Kidney (tissue), 14 donors: Measurements from ENCODE around the gene ZNF581. TPM values are rescaled to one million over a fixed set of nuclear protein-coding genes. Genes with fewer than 3 reads are reported as not detected.

Experiments used
- DNase-seq, 5 donors: peaks; one replicate each; pipeline ENCODE4 v3.0.0-alpha.2; 2013 to 2020
- FAIRE-seq: peaks from 2 replicates; lab custom pipeline; 2012; peaks lifted over from hg19 to GRCh38; lab: Jason Lieb, UNC
- H3K27ac ChIP-seq, 2 donors: one replicate each; pipeline ENCODE4 v1.7.0; 2013; ENCODE audit warnings: low read depth in 2 of 2, low read length in 2 of 2, inconsistent platforms in 1 of 2
- H3K27me3 ChIP-seq: one replicate; pipeline ENCODE4 v1.7.1; 2013; ENCODE audit warnings: low read length, inconsistent platforms; ENCODE audit not compliant: control insufficient read depth, insufficient read depth
- H3K36me3 ChIP-seq, 3 donors: one replicate each; pipeline versions ENCODE4 v1.7.0 to v1.7.1; 2013; ENCODE audit warnings: low read length in 3 of 3, control low read depth in 1 of 3, inconsistent platforms in 1 of 3; ENCODE audit not compliant: insufficient read depth in 3 of 3, control insufficient read depth in 2 of 3
- H3K4me1 ChIP-seq, 3 donors: one replicate each; pipeline versions ENCODE4 v1.7.0 to v1.7.1; 2013; ENCODE audit warnings: low read length in 3 of 3, inconsistent platforms in 1 of 3, low read depth in 1 of 3; ENCODE audit not compliant: control insufficient read depth in 2 of 3, insufficient read depth in 2 of 3
- H3K4me3 ChIP-seq, 3 donors: one replicate each; pipeline versions ENCODE4 v1.7.0 to v1.8.1; 2013; ENCODE audit warnings: low read length in 3 of 3, control low read depth in 1 of 3, inconsistent platforms in 1 of 3
- H3K9ac ChIP-seq, 3 donors: one replicate each; pipeline versions ENCODE4 v1.7.0 to v1.7.1; 2013; ENCODE audit warnings: low read length in 3 of 3, control low read depth in 1 of 3, inconsistent platforms in 1 of 3
- H3K9me3 ChIP-seq, 3 donors: one replicate each; pipeline versions ENCODE4 v1.7.0 to v1.7.1; 2013; ENCODE audit warnings: low read length in 3 of 3, control low read depth in 1 of 3, inconsistent platforms in 1 of 3; ENCODE audit not compliant: control insufficient read depth in 2 of 3, insufficient read depth in 1 of 3
- intact Hi-C: fragments of 100-400 bp; cut with DNase I; formaldehyde crosslinking; loops from one replicate; pipeline ENCODE4 v1.11.1; 2022
- polyA plus RNA-seq: library from polyadenylated mRNA; stranded (reverse); fragments of 350-450 nt; fragmentation: Illumina TruSeq; extraction: RNeasy Lipid Tissue Mini Kit (QIAGEN cat#74804); gene quantifications from one replicate; pipeline ENCODE4 v1.2.3, GENCODE V29; 2014; ENCODE audit warnings: low read depth, low replicate concordance; ENCODE audit not compliant: insufficient read depth
- total RNA-seq: library from RNA; stranded (reverse); fragmentation: NEBNext Ultra II Directional; extraction: Animal tissue kit (Norgen Biotek cat#: 25700); gene quantifications from one replicate; pipeline ENCODE4 v1.2.1, GENCODE V29; 2021
- TF ChIP-seq, protein P1 (sequence below): IDR thresholded peaks from 3 replicates; pipeline ENCODE4 v1.5.1; 2012; ENCODE audit warnings: mild to moderate bottlenecking, moderate library complexity, borderline replicate concordance; ENCODE audit not compliant: insufficient read depth; ENCODE audit errors: extremely low read depth
- donor health status: control.
- donor health status: control.
- donor health status: control.
- donor health status: control.
- donor health status: control.
- donor health status: DM: yes; HTN: yes; CAD: no.
- donor health status: Normal renal cell carcinoma (clear cell type).

ZNF581 gene
- total and polyA plus RNA-seq, 2 donors from 2014 or later, result 22.0 to 23.6 TPM

DNA sequence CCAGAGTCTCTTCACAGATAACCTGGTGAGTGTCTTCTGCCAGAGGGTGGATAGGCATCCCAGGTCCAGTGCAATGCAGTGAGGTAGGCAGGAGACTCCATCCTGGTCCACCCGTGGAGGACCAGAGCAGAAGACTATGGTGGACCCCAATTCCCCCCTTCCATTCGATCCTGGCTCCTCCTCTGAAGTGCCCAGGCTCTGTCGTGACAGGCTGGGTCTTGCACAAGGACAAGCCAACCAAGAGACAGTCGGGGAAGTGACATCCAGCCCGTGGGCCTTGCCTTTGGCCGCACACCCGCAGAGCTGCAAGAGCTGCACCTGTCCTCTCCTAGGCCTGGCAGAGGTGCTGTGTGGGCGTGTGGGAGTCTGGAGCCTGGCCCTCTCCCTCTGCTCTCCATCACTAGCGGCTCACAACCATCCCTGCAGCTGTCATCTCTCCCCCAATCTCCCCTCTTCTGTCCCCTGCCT is 22.2 kb upstream of the ZNF581 start:
- H3K4me3 ChIP-seq, result no peak overlapping the region
- H3K27me3 ChIP-seq, result no peaks in the 10 kb centered on the region
- H3K27ac ChIP-seq, result no peak overlapping the region
- no peak overlapping the region for H3K9ac ChIP-seq
- H3K4me1 ChIP-seq, result peaks cover 2 to 6% (median 5%) of the 10 kb centered on the region in 3 donors
- DNase-seq (no peak), FAIRE-seq (no peak)
- intact Hi-C loops, result no loop called here
- H3K9me3 ChIP-seq, result no peaks in the 10 kb centered on the region
- H3K36me3 ChIP-seq, result peaks cover 0 to 6% (median 0%) of the 10 kb centered on the region in 3 donors
- TF ChIP-seq, protein P1, sequence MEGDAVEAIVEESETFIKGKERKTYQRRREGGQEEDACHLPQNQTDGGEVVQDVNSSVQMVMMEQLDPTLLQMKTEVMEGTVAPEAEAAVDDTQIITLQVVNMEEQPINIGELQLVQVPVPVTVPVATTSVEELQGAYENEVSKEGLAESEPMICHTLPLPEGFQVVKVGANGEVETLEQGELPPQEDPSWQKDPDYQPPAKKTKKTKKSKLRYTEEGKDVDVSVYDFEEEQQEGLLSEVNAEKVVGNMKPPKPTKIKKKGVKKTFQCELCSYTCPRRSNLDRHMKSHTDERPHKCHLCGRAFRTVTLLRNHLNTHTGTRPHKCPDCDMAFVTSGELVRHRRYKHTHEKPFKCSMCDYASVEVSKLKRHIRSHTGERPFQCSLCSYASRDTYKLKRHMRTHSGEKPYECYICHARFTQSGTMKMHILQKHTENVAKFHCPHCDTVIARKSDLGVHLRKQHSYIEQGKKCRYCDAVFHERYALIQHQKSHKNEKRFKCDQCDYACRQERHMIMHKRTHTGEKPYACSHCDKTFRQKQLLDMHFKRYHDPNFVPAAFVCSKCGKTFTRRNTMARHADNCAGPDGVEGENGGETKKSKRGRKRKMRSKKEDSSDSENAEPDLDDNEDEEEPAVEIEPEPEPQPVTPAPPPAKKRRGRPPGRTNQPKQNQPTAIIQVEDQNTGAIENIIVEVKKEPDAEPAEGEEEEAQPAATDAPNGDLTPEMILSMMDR, result no peak

DNA sequence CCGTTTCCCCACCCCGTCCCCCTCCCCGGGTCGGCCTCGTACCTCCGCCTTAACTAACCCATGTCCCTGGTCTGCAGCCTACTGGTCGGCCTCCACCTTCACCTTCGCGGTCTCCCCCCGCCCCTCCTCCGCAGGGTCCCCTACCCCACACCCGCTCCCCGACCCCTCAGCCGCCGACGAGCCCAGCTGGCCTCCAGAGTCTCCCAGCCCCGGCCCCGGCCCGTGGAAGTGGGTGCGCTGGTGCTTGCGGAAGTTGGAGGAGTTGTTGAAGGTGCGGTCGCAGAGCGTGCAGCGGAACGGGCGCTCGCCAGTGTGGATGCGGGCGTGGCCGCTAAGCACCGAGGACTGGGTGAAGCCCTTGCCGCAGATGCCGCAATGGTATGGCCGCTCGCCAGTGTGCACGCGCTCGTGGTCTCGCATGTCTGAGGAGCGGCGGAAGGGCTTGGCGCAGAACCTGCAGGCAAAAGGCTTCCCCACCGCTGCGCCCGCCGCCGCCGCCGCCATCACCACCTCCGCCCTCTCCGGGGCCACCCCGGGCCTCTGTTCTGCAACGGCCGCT is 21.7 kb upstream of the ZNF581 start:
- no peaks in the 10 kb centered on the region for H3K9me3 ChIP-seq
- H3K4me3 ChIP-seq, result no peak overlapping the region
- FAIRE-seq, result no peak
- intact Hi-C loops, result no loop called here
- DNase-seq, result peak in 1 of 5 donors; percentile 71
- TF ChIP-seq, protein P1, result no peak
- peaks cover 2 to 6% (median 5%) of the 10 kb centered on the region in 3 donors for H3K4me1 ChIP-seq
- no peak overlapping the region for H3K9ac ChIP-seq
- peaks cover 0 to 6% (median 0%) of the 10 kb centered on the region in 3 donors for H3K36me3 ChIP-seq
- H3K27ac ChIP-seq, result no peak overlapping the region
- H3K27me3 ChIP-seq, result no peaks in the 10 kb centered on the region

DNA sequence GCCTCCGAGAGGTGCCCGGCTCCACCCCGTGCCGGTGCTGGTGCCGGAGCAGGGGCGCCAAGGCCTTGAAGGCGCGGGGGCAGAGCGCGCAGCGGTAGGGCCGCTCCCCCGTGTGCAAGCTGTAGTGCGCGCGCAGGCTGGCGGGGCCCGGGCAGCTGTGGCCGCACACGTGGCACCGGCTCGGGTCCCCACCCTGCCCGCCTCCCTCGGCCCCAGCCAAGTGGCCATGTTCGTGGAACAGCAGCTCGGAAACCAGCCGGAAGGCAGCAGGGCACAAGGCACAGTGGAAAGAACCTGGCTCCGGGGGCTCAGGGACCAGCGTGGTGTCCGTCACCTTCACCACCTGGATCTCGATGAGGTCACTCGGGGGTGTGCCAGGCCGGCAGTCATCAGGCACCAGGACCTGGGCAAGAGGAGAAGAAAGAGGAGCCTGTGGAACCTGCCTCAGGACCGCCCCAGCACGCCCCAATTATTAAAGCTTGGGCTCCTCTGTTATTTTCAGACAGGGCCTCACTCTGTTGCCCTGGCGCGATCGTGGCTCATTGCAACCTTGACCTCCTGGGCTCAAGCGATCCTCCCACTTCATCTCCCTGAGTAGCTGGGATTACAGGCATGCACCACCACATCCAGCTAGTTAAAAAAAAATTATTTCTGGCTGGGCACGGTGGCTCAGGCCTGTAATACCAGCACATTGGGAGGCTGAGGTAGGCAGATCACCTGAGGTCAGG is 21.0 kb upstream of the ZNF581 start:
- H3K36me3 ChIP-seq, result peaks cover 0 to 6% (median 0%) of the 10 kb centered on the region in 3 donors
- intact Hi-C loops, result no loop called here
- no peaks in the 10 kb centered on the region for H3K9me3 ChIP-seq
- H3K4me1 ChIP-seq, result peaks cover 2 to 6% (median 5%) of the 10 kb centered on the region in 3 donors
- H3K27ac ChIP-seq, result no peak overlapping the region
- H3K4me3 ChIP-seq, result no peak overlapping the region
- TF ChIP-seq, protein P1, result no peak
- H3K9ac ChIP-seq, result no peak overlapping the region
- FAIRE-seq (no peak), DNase-seq (no peak)
- no peaks in the 10 kb centered on the region for H3K27me3 ChIP-seq
